GM19238 (cell line): Measurements from ENCODE around the gene ANKRD52.

ENCODE experiments used
- DNase-seq: peaks from one replicate; pipeline ENCODE4 v3.0.0; 2011; ENCODE audit warnings: low spot score; ENCODE audit not compliant: insufficient read length

ANKRD52 gene

GRCh38 chr12:56241424-56242303 is 16.5 kb downstream of the ANKRD52 start:
- DNase-seq: no peak

GRCh38 chr12:56237552-56237951 is 20.6 kb downstream of the ANKRD52 start:
- DNase-seq: no peak

GRCh38 chr12:56236985-56237384 is 21.2 kb downstream of the ANKRD52 start:
- DNase-seq: no peak

GRCh38 chr12:56236091-56236490 is 22.1 kb downstream of the ANKRD52 start:
- DNase-seq: no peak

GRCh38 chr12:56234746-56235436 is 23.3 kb downstream of the ANKRD52 start:
- DNase-seq: no peak

GRCh38 chr12:56231184-56231582 is 27.0 kb downstream of the ANKRD52 start:
- DNase-seq: no peak

GRCh38 chr12:56230432-56231183 is 27.6 kb downstream of the ANKRD52 start:
- no peak for DNase-seq

GRCh38 chr12:56229916-56230431 is 28.2 kb downstream of the ANKRD52 start, which contains the start of gene SLC39A5:
SLC39A5 (plus strand) TSS chr12:56230051; CDS start chr12:56231275, 1,224 bp downstream.
- no peak for DNase-seq

- DNase-seq: no peak
Observed at GRCh38 chr12:56229082-56229481, 29.1 kb downstream of the ANKRD52 start.

GRCh38 chr12:56224954-56225353 is 33.2 kb downstream of the ANKRD52 start:
- no peak for DNase-seq

- peak; percentile 99 for DNase-seq
Observed at GRCh38 chr12:56224102-56224701, 34.0 kb downstream of the ANKRD52 start, which contains the start of gene NABP2. NABP2 (plus strand) TSS chr12:56224342; CDS start chr12:56224857, 515 bp downstream.

- no peak for DNase-seq
Observed at GRCh38 chr12:56223571-56224101, 34.5 kb downstream of the ANKRD52 start.

- no peak for DNase-seq
Observed at GRCh38 chr12:56222531-56222895, 35.7 kb downstream of the ANKRD52 start.

GRCh38 chr12:56221757-56222530 is 36.2 kb downstream of the ANKRD52 start, which contains the start of gene RNF41:
RNF41 (minus strand) TSS chr12:56221922; CDS start chr12:56214047, 7,875 bp downstream.
- DNase-seq: peak; percentile 99

GRCh38 chr12:56221232-56221756 is 36.9 kb downstream of the ANKRD52 start:
- DNase-seq: peak; percentile 75

GRCh38 chr12:56220611-56221231 is 37.5 kb downstream of the ANKRD52 start:
- DNase-seq: no peak

GRCh38 chr12:56219840-56220239 is 38.3 kb downstream of the ANKRD52 start:
- DNase-seq: no peak

GRCh38 chr12:56216461-56216860 is 41.7 kb downstream of the ANKRD52 start:
- DNase-seq: no peak

- no peak for DNase-seq
Observed at GRCh38 chr12:56213878-56214277, 44.3 kb downstream of the ANKRD52 start.
